ENCODE measurements around the gene HSPA6.

DNA sequence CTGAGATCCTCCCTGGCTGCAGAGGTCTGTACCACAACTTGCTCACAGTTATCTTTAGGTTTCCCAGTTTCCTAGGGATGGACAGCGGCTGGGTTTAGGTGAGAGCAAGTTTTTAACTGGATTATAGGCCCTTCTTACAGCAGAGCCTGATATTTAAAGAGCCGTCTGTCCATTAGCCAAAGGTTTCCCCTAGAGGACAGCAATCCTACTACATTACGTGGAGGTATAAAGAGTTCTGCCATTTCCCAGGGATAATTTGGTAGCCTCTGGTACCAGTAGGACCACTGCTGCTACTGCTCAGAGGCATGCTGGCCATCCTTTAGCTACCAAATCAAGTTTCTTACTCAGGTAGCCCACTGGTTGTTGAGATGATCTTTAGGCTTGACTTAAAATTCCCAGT lies 41.0 kb upstream of the HSPA6 start:
- TF ChIP-seq, protein P1, sequence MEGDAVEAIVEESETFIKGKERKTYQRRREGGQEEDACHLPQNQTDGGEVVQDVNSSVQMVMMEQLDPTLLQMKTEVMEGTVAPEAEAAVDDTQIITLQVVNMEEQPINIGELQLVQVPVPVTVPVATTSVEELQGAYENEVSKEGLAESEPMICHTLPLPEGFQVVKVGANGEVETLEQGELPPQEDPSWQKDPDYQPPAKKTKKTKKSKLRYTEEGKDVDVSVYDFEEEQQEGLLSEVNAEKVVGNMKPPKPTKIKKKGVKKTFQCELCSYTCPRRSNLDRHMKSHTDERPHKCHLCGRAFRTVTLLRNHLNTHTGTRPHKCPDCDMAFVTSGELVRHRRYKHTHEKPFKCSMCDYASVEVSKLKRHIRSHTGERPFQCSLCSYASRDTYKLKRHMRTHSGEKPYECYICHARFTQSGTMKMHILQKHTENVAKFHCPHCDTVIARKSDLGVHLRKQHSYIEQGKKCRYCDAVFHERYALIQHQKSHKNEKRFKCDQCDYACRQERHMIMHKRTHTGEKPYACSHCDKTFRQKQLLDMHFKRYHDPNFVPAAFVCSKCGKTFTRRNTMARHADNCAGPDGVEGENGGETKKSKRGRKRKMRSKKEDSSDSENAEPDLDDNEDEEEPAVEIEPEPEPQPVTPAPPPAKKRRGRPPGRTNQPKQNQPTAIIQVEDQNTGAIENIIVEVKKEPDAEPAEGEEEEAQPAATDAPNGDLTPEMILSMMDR (IDR thresholded peaks at IDR 0.05): no peak
- TF ChIP-seq SIN3A (IDR thresholded peaks at IDR 0.05; ENCODE audit: borderline replicate concordance, insufficient read depth, low read depth, low read length): no peak
- TF ChIP-seq POLR2AphosphoS5 (IDR thresholded peaks at IDR 0.05; ENCODE audit: low read depth, low read length): no peak
- TF ChIP-seq, protein P2, sequence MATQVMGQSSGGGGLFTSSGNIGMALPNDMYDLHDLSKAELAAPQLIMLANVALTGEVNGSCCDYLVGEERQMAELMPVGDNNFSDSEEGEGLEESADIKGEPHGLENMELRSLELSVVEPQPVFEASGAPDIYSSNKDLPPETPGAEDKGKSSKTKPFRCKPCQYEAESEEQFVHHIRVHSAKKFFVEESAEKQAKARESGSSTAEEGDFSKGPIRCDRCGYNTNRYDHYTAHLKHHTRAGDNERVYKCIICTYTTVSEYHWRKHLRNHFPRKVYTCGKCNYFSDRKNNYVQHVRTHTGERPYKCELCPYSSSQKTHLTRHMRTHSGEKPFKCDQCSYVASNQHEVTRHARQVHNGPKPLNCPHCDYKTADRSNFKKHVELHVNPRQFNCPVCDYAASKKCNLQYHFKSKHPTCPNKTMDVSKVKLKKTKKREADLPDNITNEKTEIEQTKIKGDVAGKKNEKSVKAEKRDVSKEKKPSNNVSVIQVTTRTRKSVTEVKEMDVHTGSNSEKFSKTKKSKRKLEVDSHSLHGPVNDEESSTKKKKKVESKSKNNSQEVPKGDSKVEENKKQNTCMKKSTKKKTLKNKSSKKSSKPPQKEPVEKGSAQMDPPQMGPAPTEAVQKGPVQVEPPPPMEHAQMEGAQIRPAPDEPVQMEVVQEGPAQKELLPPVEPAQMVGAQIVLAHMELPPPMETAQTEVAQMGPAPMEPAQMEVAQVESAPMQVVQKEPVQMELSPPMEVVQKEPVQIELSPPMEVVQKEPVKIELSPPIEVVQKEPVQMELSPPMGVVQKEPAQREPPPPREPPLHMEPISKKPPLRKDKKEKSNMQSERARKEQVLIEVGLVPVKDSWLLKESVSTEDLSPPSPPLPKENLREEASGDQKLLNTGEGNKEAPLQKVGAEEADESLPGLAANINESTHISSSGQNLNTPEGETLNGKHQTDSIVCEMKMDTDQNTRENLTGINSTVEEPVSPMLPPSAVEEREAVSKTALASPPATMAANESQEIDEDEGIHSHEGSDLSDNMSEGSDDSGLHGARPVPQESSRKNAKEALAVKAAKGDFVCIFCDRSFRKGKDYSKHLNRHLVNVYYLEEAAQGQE (IDR thresholded peaks at IDR 0.05; ENCODE audit: insufficient read depth in 1 of 2, low read depth in 2 of 2, low read length in 1 of 2): no peak
- no peak for TF ChIP-seq TCF7L2 (IDR thresholded peaks at IDR 0.05; ENCODE audit: low read depth, low read length)

Measured in Panc1 (cell line).